Activated CD8-positive, alpha-beta T cell treated with anti-CD3 and anti-CD28 coated beads for 36 hours (primary cell): Measurements from ENCODE around the gene SLC48A1. TPM values are rescaled to one million over a fixed set of nuclear protein-coding genes. Genes with fewer than 3 reads are reported as not detected.

Source experiments
- ATAC-seq: fragments of 200-7000 bp; cut with Tn5 transposase; one replicate; pipeline ENCODE4 v1.10.0; 2021; ENCODE audit warnings: mild to moderate bottlenecking, moderate library complexity
- CTCF ChIA-PET: fragments of 350-600 bp; sonication (Branson Sonifier 250); formaldehyde crosslinking; loops from one replicate; lab custom pipeline; 2021; ENCODE audit warnings: antibody characterized with exemption; lab: Charles Lee
- POLR2A ChIA-PET: fragments of 350-600 bp; sonication (Branson Sonifier 250); formaldehyde crosslinking; loops from one replicate; lab custom pipeline; 2021; ENCODE audit warnings: antibody characterized with exemption; lab: Charles Lee
- DNase-seq: peaks from one replicate; pipeline ENCODE4 v3.0.0-alpha.2; 2020
- H3K27ac Mint-ChIP-seq: one replicate; pipeline ENCODE4 v1.8.0; 2021; ENCODE audit warnings: mild to moderate bottlenecking, mixed read lengths
- H3K27me3 Mint-ChIP-seq: one replicate; pipeline ENCODE4 v1.8.0; 2021; ENCODE audit warnings: mixed read lengths
- H3K36me3 Mint-ChIP-seq: one replicate; pipeline ENCODE4 v1.8.0; 2021; ENCODE audit warnings: low read depth, mixed read lengths
- H3K4me1 Mint-ChIP-seq: one replicate; pipeline ENCODE4 v1.8.0; 2021; ENCODE audit warnings: low read depth, mixed read lengths
- H3K4me3 Mint-ChIP-seq: one replicate; pipeline ENCODE4 v1.8.0; 2021; ENCODE audit warnings: mild to moderate bottlenecking, moderate library complexity, mixed read lengths
- H3K9me3 Mint-ChIP-seq: one replicate; pipeline ENCODE4 v1.8.0; 2021; ENCODE audit warnings: mixed read lengths
- CTCF ChIP-seq: fragments of 200-600 bp; IDR thresholded peaks from one replicate; pipeline ENCODE4 v1.8.0; 2022; ENCODE audit warnings: antibody characterized with exemption, mild to moderate bottlenecking
- intact Hi-C: fragments of 100-400 bp; cut with micrococcal nuclease; formaldehyde crosslinking; loops from one replicate; pipeline ENCODE4 v1.10.0; 2022
- total RNA-seq, 2 experiments: library from RNA; stranded (reverse); gene quantifications; one replicate each; pipeline ENCODE4 v1.2.3, GENCODE V29; 2021

Gene SLC48A1
- total RNA-seq, 2 experiments from 2014 or later, result 8.8 to 10.2 TPM

- ATAC-seq, result no peak
- H3K27me3 Mint-ChIP-seq, result no peaks in the 10 kb centered on the region
- no peak for TF ChIP-seq CTCF
- peaks cover 15% of the 10 kb centered on the region for H3K4me1 Mint-ChIP-seq
- intact Hi-C loops, result loop anchor here (5.0 kb wide), 1 partner anchor 61 kb away; the partner anchor contains the start of gene RPAP3
- ChIA-PET CTCF (interaction anchor here (0.8 to 19.4 kb wide), 16 partner anchors 8 to 116 kb away, joined by 3 to 685 read pairs (median 20); partner anchors contain the start of genes ENDOU and RAPGEF3), POLR2A (interaction anchor here (1.8 to 2.2 kb wide), 4 partner anchors 10 to 24 kb away, joined by 4 to 15 read pairs (median 6); no protein-coding TSS in a partner anchor)
- no peak for DNase-seq
- no peak overlapping the region for H3K4me3 Mint-ChIP-seq
- H3K9me3 Mint-ChIP-seq, result no peaks in the 10 kb centered on the region
- H3K27ac Mint-ChIP-seq, result no peak overlapping the region
- no peaks in the 10 kb centered on the region for H3K36me3 Mint-ChIP-seq
Measured at GRCh38 chr12:47768323-47768811, 4.7 kb upstream of the SLC48A1 start.

GRCh38 chr12:47769234-47770085, 3.6 kb upstream of the SLC48A1 start:
- ATAC-seq (no peak), DNase-seq (no peak)
- Mint-ChIP-seq H3K4me1 (peaks cover 15% of the 10 kb centered on the region), H3K9me3 (no peaks in the 10 kb centered on the region), H3K4me3 (no peak overlapping the region), H3K27me3 (no peaks in the 10 kb centered on the region), H3K36me3 (no peaks in the 10 kb centered on the region), H3K27ac (no peak overlapping the region)
- intact Hi-C loops, result loop anchor here (5.0 kb wide), 1 partner anchor 62 kb away; the partner anchor contains the start of gene RPAP3
- ChIA-PET POLR2A (interaction anchor here (0.8 to 2.2 kb wide), 5 partner anchors 9 to 70 kb away, joined by 3 to 8 read pairs (median 6); partner anchors contain the start of gene RAPGEF3), CTCF (interaction anchor here (1.0 to 19.4 kb wide), 9 partner anchors 7 to 68 kb away, joined by 3 to 685 read pairs (median 49); partner anchors contain the start of gene RAPGEF3)
- TF ChIP-seq CTCF, result no peak

GRCh38 chr12:47770086-47770726, 2.8 kb upstream of the SLC48A1 start:
- H3K4me3 Mint-ChIP-seq, result no peak overlapping the region
- ChIA-PET POLR2A (interaction anchor here (0.8 to 1.9 kb wide), 4 partner anchors 9 to 69 kb away, joined by 3 to 6 read pairs (median 5); partner anchors contain the start of gene RAPGEF3), CTCF (interaction anchor here (1.0 to 19.4 kb wide), 7 partner anchors 10 to 67 kb away, joined by 3 to 685 read pairs (median 116); partner anchors contain the start of gene RAPGEF3)
- no peaks in the 10 kb centered on the region for H3K36me3 Mint-ChIP-seq
- peaks cover 18% of the 10 kb centered on the region for H3K4me1 Mint-ChIP-seq
- no peak overlapping the region for H3K27ac Mint-ChIP-seq
- ATAC-seq (no peak), DNase-seq (no peak)
- no peak for TF ChIP-seq CTCF
- intact Hi-C loops, result no loop called here
- no peaks in the 10 kb centered on the region for H3K27me3 Mint-ChIP-seq
- no peaks in the 10 kb centered on the region for H3K9me3 Mint-ChIP-seq

GRCh38 chr12:47771304-47771703, 1.7 kb upstream of the SLC48A1 start:
- CTCF ChIA-PET, result interaction anchor here (0.8 to 19.4 kb wide), 6 partner anchors 8 to 66 kb away, joined by 3 to 685 read pairs (median 124); partner anchors contain the start of gene RAPGEF3
- no peak for DNase-seq
- H3K4me3 Mint-ChIP-seq, result no peak overlapping the region
- no peak for ATAC-seq
- peaks cover 19% of the 10 kb centered on the region for H3K4me1 Mint-ChIP-seq
- POLR2A ChIA-PET, result no interaction called here
- H3K9me3 Mint-ChIP-seq, result no peaks in the 10 kb centered on the region
- no peaks in the 10 kb centered on the region for H3K27me3 Mint-ChIP-seq
- H3K36me3 Mint-ChIP-seq, result no peaks in the 10 kb centered on the region
- H3K27ac Mint-ChIP-seq, result no peak overlapping the region
- no peak for TF ChIP-seq CTCF
- intact Hi-C loops, result no loop called here
